ENCODE data around the gene KRT33A.

The KRT33A gene

DNA sequence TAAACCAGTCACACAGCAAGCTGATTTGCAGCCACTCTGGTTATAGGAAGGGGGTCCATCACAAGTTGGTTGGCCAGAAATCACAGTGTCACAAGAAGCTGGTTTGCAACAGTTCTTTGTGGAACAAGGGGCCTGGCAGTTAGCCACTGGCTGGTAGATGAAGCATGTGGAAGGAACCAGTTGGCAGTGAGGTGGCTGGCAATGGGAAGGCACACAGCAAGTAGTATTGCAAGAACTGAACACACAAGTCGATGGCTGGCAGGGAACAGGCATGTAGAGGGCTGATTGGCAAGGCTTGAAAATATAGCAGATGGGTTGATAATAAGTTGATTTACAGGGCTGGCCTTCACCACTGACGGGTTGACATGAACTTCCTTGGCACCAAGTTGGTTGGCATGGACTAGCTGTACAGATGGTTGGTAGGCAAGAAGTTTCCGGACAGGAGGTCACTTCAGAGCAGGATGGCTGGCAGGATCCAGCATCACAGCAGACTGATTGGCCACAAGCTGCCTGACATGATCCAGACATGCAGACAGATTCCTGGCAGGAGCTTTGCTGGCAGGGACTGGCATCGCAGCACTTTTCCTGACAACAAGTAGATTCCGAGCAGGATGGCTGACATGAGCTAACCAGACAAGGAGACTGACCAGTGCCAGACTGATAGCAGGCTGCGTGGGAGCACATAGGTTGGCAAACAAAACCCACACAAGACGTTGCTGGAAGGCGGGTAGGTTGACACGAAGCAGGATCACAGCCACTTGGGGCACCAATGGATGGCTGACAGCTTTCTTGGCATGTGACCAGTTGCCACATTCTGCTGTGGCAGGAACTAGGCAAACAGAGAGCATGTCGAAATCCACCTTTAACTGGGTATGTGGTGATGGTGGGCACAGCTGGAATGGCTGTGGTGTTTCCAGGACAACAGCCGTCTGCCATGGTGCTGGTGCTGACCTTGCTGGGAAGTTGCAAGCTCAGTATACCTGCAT is 48.4 kb downstream of the KRT33A start, which contains the start of gene KRTAP29-1:
Gene KRTAP29-1, minus strand, starts transcription at position 936 of the 986 bp plus-strand sequence. Its CDS starts 0 bp downstream, at position 936.
- DNase-seq (ENCODE audit: low read depth) = no peak

DNA sequence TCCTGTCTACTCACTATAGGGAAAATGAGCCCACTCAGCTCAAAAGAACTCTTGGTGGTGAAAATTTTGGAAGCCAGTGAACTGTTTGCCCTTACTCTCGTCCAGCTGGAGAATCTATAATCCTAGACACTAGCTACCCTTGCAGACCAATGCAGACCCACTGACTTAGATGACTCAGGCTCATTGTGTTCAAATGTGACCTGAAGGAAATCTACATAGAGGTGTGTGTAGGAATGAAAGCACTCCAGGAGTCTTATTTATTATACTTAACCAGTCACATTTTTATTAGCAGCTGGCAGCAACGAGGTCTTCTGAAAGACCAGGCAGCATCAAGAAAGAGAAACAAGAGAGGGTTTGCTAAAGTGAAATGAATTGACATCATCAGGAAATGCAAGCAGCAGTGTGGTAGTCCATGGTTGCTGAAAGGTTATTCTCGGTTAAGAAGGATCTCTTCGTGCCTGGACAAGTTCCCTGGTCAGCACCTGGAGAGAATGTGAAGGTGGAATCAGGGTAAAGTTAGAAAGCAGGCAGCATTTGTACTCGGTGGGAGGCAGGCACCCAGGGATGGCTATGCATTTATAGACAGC is 49.3 kb downstream of the KRT33A start:
- DNase-seq (ENCODE audit: low read depth) = no peak

GRCh38 chr17:41298458-41299135 is 52.0 kb downstream of the KRT33A start:
- no peak for DNase-seq (ENCODE audit: low read depth)

DNA sequence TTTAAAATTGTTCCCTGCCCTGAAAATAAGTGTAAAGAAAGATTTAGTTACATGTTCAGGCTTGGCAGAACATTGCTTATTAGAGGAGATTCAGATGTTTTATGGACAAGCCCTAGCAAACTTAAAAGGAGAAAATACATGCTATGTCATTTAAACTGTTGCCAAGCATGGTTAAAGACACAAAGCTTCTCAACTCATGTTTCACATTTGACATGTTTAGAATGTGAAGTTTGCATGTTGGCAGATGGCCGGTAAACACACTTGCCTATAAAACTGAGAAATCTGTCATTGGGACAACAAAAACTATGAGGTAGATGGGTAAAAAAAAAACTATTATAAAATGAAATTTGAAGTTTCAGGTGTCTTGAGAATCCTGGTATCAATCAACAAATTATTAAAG is 53.8 kb downstream of the KRT33A start:
- no peak for DNase-seq (ENCODE audit: low read depth)
